ENCODE results near the gene SERPIND1.

- TF ChIP-seq CTCF (conservative IDR thresholded peaks at IDR 0.05; ENCODE audit: low read depth, low read length) (no peak), EZH2 (IDR thresholded peaks at IDR 0.05; ENCODE audit: borderline replicate concordance, low read depth, low read length, poor library complexity, severe bottlenecking) (no peak)
These were observed 47.8 kb upstream of the SERPIND1 start for GRCh38 chr22:20725987-20726558.
